ENCODE measurements around the gene WDR46.

The WDR46 gene

DNA sequence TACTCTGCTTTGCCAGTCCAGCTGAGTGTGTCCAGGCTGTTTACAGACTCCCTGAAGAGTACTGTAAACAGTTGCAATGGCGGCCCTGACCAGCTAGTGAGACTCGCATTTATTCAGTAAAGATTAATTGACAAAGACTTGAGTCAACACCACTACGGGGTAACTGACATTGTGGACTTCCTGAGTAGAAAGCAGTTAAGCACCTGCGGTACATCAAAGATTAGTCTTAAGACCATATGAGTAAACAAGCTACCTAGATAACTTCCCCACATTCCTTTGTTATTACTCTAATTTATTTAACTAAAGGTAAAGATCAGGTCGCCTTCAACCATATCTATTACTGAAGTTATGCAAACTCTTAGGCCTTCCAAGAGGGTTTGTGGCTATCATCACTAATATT, 30.0 kb downstream of the WDR46 start:
- no peak for DNase-seq

DNA sequence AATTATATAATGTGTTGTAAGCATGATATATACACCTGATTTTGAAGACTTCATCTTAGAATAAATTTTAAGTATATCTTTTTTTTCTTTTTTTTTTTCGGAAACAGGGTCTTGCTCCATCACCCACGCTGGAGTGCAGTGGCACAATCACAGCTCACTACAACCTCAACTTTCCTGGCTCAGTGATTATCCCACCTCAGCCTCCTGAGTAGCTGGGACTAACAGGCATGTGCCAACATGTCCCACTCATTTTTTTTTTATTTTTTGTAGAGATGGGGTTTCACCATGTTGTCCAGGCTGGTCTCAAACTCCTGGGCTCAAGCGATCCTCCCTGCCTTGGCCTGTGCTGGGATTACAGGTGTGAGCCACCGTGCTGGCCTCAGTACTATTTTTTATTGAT, 34.4 kb downstream of the WDR46 start:
- DNase-seq: no peak

DNA sequence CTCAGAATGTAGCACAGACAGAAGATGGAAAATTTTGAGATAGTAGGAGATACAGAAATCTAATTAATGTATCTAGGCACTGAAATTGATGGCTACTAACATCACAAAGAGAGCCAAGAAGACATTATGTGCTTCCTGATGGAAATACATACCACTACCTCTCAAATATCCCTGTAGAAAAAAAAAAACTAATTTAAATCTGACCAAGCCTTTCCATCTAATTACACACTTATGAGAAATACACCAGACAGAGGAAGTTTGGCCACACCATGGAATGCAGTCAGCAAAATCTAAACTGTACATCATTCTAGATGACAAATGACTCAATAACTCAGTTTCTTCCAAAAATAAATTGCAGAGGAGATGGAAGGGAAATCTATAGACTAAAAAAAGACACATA, 36.3 kb downstream of the WDR46 start:
- peak; percentile 29 to 63 (median 57) for DNase-seq

DNA sequence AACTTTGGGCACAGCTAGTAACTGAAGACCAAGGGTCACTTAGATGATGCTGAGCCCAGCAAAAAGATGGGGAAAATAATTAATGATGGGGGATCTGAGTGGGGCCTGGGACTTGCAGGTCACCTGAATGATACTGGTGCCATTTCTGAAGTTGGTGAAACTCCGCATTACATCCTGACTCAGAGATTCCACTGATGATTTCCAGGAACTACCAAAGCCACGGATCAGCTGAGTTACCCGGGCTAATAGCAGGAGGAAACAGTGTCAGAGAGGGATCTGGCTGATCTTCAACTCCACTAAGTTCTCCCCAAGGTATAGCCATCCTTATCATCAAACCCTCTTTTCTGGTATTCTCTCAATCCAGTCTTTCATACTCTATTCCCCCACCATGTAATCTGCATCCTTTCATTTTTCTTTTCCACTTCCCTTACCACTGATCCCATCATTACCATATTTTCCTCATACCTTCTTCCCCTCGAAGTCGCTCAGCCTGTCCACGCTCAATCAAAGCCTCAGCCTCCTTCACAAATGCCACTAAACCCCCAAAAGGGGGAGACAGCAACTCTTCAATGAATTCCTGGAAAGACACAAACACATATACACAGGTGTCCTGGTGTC, 37.5 kb downstream of the WDR46 start:
- DNase-seq: no peak

DNA sequence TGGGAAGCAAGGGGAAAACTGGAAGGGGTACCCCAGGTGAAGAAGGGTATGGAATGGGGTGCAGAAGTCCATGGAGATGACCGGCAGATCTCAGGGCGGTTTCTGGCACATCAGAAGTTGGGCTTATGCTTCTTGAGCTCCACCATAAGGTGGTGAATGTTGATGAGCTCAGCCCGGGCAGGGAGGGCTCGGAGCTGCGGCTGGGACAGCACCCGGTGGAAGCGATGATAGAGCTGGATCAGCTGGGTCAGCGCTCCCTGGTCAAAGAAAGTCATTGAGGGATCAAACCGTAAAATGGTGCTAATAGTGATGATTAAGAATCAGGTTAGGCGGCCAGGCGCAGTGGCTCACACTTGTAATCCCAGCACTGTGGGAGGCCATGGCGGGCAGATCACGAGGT, 38.3 kb downstream of the WDR46 start:
- no peak for DNase-seq

DNA sequence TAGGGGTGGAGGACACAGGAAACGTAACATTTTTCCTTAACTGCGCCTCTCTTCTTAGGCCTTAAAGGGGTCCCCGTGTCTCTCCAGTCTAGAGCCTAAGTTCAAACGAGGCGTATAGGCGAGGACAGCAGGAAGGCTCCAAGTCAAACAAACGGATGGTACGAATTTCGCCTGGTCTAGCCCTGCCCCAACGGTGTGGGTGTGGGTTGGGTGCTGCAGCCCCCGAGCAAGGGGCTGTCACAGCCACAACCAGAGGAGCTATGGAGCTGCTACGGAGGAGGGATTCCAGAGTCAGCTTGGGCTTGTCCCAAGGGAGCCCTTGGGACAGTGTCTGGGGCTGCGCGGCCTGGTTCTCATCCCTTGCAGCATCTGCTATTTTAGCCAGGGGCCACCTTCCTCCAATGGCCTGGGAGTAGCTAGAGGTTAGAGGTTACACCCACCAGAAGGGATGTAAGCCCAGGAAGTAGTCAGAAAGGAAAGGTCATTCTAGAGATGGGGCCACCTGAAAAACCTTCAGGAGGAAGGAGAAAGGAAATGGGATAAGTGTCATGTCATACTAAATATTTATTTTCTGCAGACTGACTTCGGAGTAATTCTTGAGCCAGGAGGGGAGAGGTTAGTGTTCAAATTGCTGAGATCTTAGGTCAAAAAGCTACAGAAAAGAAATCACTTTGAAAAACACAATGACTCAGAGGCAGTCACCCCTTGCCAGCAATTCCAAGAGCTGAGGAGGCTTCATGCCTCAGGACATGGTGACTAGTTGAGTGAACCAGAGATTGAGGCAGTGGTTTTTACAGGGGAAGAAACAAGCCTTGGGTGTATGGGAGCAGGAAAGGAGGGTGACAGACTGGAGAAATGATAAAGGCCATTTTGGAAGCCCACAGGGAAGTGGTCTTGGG, 39.1 kb downstream of the WDR46 start:
- peak; percentile 35 to 67 (median 59) for DNase-seq

DNA sequence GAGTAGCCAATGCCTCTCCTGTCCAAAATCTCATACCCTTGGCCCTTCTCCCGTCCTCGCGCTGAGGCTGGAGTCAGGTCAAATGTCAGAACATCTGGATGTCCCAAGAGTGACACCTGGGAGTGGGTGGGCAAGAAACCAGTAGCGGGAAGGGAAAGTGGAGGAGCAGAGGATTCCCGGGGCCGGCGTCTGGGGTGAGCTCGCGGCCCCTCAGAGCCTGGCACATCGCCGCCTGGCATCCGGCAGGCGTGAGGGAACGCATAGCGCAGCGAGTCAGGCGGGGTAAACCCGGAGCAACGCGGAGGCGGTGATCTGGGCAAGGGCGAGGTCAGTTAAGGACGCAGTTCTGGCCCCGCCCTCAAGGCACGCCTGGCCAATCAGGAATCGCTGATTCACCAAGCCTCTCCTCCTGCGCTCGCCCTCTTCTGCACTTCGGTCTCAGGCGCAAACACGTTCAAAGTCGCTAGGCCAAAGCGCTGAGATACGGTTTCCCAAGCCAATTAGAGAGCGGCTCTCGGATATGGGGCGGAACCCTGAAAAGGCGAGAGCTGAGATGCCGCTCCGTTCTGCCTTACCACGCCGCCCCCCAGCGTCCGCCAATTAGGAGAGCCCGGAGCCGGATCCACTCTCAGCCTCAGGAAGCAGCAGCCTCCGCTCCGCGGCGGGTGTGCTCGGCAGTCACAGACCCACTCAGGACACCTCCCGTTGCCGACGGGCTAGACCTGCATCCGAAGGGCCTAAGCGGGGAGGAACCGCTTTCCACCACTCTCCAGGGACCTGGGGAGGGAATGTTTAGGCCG, 39.9 kb downstream of the WDR46 start:
- peak; percentile 98 to 99 (median 99) for DNase-seq

DNA sequence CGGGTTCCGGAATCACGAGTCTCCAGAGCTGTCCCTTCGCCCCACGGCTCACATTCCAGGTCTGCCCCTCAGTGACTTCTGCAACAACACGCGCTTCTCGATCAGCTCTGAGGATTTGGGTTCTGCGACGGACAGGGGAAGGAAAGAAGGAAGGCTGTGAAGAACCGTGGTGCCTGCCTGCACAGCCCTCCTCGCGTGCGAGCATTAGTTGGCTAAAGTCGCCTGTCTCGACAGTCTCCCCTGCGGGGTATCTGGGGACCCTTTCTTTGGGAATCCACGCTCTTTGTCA, 40.5 kb downstream of the WDR46 start:
- peak in 1 of 3 donors; percentile 42 for DNase-seq

DNA sequence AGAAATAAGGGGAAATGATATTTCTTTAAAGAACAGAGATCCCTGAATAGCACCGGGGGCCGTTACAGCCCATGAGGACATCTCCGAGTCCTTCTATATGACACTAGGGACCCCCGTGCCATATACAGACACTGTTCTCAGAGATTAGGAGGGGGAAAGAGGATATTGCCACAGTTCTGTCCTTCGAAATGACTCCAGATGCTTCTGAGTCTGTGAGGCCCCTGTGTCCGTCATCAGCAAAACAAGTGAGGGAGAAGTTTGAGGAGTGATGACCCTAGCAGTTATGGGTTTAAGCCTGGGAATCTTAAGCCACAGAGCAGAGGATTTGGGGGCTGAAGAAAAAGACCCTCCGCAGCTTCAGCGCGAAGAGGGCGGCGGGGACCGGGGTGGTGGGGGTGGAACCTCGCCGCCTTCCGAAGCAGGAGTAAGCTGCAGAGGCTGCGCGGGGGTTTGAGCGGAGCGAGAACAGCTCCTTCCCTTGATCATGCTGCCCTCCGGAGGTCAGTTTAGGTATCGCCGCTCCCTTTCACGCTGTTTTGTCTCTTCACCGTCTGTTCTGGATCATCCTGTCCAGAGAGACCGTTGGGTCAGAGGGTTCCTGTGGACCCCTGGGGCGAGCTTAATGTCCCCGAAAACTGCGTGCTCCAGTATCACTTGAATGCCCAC, 40.9 kb downstream of the WDR46 start:
- DNase-seq: peak; percentile 86 to 92 (median 92)

DNA sequence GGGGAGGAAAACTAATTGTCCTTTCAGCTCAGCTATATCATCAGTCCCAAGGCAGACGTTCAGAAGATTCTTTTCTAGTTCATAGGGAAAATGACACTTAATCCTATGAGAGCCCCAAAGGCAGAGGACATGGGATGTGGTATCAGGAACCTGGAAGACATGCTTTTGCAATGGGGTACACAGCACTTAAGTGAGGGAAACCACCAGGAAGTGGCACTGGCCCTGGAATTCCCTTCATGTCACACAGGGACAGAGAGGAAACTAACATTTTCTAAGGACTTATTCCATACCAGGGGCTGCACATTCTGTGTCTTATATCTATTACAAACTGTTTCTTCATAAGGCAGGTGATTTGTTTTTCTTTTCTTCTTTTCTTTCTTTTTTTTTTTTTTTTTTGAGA, 45.6 kb downstream of the WDR46 start:
- peak; percentile 51 to 57 (median 56) for DNase-seq

DNA sequence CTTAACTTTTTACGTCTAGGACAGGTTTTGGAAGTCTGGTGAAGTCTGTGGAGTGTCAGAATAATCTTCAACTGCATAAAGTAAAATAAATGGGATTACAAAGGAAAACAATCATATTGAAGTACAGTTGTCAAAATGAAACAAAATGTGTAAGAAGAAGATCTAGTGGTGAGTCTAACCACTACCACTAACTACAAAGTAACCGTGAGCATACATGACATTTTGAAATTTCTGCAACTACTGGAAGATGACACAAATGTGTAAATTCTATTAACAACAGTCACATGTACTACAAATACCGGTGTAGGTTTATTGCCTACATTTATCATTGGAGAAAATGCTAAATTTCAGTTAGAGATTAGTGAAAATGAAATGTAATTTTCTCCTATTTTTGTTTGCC, 47.1 kb downstream of the WDR46 start:
- no peak for DNase-seq

DNA sequence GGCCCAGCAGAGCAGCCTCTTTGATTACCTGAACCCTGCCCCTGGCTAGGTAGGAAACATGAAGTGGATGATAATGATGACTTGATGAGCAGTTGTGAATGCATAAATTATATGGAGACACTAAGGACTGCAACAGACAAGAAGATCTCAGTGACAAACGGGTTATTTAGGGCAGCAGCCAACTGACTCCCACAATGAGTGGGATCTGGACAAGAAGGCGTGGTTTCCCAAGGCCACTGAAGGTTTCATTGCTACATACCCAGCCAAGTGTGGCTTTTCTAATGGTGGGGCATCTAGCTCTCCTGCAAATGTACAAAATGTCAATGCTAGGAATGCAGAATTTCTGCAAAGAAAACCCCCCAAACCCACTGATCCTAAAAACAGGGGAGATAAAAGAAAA, 51.3 kb downstream of the WDR46 start:
- no peak for DNase-seq

DNA sequence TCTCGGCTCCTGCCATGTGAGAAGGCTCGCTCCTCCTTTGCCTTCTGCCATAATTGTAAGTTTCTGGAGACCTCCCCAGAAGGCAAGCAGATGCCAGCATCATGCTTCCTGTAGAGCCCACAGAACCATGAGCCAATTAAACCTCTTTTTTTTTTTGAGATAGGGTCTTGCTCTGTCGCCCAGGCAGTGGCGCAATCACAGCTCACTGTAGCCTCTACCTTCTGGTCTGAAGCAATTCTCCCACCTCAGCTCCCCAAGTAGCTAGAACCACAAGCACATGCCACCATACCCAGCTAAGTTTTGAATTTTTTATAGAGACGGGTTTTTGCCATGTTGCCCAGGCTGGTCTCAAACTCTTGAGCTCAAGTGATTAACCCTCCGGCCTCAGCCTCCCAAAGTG, 52.2 kb downstream of the WDR46 start:
- no peak for DNase-seq

DNA sequence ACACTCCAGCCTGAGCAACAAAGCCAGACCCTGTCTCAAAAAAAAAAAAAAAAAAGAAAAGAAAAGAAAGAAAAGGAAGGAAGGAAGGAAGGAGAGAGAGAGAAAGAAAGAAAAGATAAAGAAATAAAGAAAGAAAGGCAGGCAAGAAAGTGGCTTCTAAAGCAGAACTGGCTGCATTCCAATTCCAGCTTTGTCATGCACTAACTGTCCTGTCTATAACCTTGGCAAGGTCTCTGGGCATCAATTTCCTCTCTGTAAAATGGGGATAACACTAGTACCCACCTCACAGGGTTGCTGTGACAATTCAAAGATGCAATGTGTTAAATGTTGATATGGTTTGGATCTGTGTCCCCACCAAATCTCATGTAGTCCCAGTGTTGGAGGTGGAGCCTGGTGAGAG, 52.7 kb downstream of the WDR46 start:
- no peak for DNase-seq

DNA sequence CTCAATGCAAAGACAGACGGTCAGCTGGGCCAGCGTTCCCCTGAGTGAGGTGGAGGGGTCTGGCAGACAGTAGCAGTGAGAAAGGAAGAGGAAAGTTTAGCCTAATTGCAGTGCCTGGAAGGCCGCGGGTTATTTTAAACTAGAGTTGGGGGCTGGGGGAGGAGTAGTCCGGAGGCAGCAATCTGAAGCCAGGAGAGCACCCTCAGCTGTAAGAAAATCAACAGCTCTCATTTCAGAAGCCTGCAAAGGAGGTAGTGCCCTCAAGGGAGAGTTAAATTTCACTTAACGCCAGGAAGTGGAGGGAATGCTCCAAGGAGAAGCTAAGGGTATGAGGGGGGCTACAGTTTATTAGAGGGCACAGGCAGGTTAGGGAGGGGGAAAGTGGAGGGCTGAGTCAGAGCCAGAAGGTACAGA, 53.8 kb downstream of the WDR46 start:
- DNase-seq: no peak
